HL-60 (cell line): ENCODE measurements around the gene LYPD1.

ENCODE experiments used
- DNase-seq, 2 experiments: peaks; one replicate each; pipeline ENCODE4 v3.0.0-alpha.2; 2010 to 2020; ENCODE audit warnings: low read depth in 1 of 2, low spot score in 1 of 2
- H3K27ac ChIP-seq: fragments of 250-450 bp; sonication (Bioruptor Pico); replicated peaks from 2 replicates; pipeline ENCODE4 v1.5.1; 2020; ENCODE audit warnings: mild to moderate bottlenecking, moderate library complexity
- H3K27me3 ChIP-seq: fragments of 250-450 bp; sonication (Bioruptor Pico); 2 replicates; pipeline ENCODE4 v1.5.1; 2021; ENCODE audit warnings: mild to moderate bottlenecking, moderate library complexity; ENCODE audit not compliant: insufficient read depth, poor library complexity, severe bottlenecking
- H3K4me3 ChIP-seq: replicated peaks from 2 replicates; pipeline ENCODE4 v1.5.1; 2011; ENCODE audit warnings: mild to moderate bottlenecking, control low read depth, low read length; ENCODE audit not compliant: insufficient read depth
- CTCF ChIP-seq: IDR thresholded peaks from one replicate; pipeline ENCODE4 v1.5.1; 2011; ENCODE audit warnings: low read length, control low read depth, inconsistent platforms; ENCODE audit not compliant: insufficient read depth
- GABPA ChIP-seq: IDR thresholded peaks from 2 replicates; pipeline ENCODE4 v1.6.1; 2012; ENCODE audit warnings: low read depth
- POLR2AphosphoS5 ChIP-seq: IDR thresholded peaks from 2 replicates; pipeline ENCODE4 v1.6.1; 2012; ENCODE audit warnings: low read depth
- REST ChIP-seq: IDR thresholded peaks from 2 replicates; pipeline ENCODE4 v1.6.1; 2012; ENCODE audit warnings: low read depth; ENCODE audit not compliant: insufficient replicate concordance
- SPI1 ChIP-seq: IDR thresholded peaks from 2 replicates; pipeline ENCODE4 v1.6.1; 2012; ENCODE audit warnings: low read depth, mild to moderate bottlenecking, borderline replicate concordance

LYPD1 gene

GRCh38 chr2:132651115-132652045 is 18.6 kb downstream of the LYPD1 start:
- no peaks in the 10 kb centered on the region for H3K27me3 ChIP-seq
- no peak overlapping the region for H3K27ac ChIP-seq
- no peak for TF ChIP-seq GABPA
- no peak for TF ChIP-seq CTCF
- TF ChIP-seq REST: no peak
- H3K4me3 ChIP-seq: no peak overlapping the region
- no peak for DNase-seq

- H3K27ac ChIP-seq: no peak overlapping the region
- H3K4me3 ChIP-seq: no peak overlapping the region
- no peaks in the 10 kb centered on the region for H3K27me3 ChIP-seq
- TF ChIP-seq POLR2AphosphoS5 (no peak), GABPA (no peak), SPI1 (no peak), CTCF (no peak), REST (no peak)
- DNase-seq: no peak
Observed at GRCh38 chr2:132646540-132647108, 23.4 kb downstream of the LYPD1 start.

- Histone ChIP-seq H3K4me3 (no peak overlapping the region), H3K27ac (no peak overlapping the region), H3K27me3 (no peaks in the 10 kb centered on the region)
- DNase-seq: peak in 1 of 2 experiments; percentile 82
- TF ChIP-seq REST (no peak), POLR2AphosphoS5 (no peak), GABPA (no peak), CTCF (no peak), SPI1 (peak; percentile 76; the same call in 1 of the 2 replicates)
Observed at GRCh38 chr2:132645722-132646539, 24.1 kb downstream of the LYPD1 start.
